Measurements from ENCODE around the gene ECI1. TPM values are rescaled to one million over a fixed set of nuclear protein-coding genes. Genes with fewer than 3 reads are reported as not detected.

Gene ECI1
- total and polyA plus RNA-seq, 2 of the 13 experiments (the other 11 are each of a cell fraction or from before 2014, with no cell fraction given): 82.0 to 102 TPM

DNA sequence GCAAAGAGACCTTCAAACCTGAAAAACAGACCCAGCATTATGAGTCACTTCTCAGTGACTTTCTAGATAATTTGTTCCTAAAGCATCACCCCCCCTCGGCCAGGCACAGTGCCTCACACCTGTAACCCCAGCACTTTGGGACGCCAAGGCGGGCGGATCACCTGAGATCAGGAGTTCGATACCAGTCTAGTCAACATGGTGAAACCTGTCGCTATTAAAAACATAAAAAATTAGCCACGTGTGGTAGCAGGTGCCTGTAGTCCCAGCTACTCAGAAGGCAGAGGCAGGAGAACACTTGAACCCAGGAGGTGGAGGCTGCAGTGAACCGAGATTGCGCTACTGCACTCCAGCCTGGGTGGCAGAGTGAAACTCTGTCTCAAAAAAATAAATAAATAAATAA is 40.8 kb upstream of the ECI1 start (continued):
- TF ChIP-seq, protein P1, sequence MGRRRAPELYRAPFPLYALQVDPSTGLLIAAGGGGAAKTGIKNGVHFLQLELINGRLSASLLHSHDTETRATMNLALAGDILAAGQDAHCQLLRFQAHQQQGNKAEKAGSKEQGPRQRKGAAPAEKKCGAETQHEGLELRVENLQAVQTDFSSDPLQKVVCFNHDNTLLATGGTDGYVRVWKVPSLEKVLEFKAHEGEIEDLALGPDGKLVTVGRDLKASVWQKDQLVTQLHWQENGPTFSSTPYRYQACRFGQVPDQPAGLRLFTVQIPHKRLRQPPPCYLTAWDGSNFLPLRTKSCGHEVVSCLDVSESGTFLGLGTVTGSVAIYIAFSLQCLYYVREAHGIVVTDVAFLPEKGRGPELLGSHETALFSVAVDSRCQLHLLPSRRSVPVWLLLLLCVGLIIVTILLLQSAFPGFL (CRISPR knock-in tag; IDR thresholded peaks at IDR 0.05): no peak
- TF ChIP-seq, protein P2, sequence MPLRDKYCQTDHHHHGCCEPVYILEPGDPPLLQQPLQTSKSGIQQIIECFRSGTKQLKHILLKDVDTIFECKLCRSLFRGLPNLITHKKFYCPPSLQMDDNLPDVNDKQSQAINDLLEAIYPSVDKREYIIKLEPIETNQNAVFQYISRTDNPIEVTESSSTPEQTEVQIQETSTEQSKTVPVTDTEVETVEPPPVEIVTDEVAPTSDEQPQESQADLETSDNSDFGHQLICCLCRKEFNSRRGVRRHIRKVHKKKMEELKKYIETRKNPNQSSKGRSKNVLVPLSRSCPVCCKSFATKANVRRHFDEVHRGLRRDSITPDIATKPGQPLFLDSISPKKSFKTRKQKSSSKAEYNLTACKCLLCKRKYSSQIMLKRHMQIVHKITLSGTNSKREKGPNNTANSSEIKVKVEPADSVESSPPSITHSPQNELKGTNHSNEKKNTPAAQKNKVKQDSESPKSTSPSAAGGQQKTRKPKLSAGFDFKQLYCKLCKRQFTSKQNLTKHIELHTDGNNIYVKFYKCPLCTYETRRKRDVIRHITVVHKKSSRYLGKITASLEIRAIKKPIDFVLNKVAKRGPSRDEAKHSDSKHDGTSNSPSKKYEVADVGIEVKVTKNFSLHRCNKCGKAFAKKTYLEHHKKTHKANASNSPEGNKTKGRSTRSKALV (CRISPR knock-in tag; IDR thresholded peaks at IDR 0.05): no peak
- TF ChIP-seq STAT5B (CRISPR knock-in tag; IDR thresholded peaks at IDR 0.05) (no peak), TEAD3 (CRISPR knock-in tag; optimal IDR thresholded peaks at IDR 0.05; ENCODE audit: borderline replicate concordance) (no peak), NFKBIZ (CRISPR knock-in tag; IDR thresholded peaks at IDR 0.05) (no peak)
- TF ChIP-seq, protein P3, sequence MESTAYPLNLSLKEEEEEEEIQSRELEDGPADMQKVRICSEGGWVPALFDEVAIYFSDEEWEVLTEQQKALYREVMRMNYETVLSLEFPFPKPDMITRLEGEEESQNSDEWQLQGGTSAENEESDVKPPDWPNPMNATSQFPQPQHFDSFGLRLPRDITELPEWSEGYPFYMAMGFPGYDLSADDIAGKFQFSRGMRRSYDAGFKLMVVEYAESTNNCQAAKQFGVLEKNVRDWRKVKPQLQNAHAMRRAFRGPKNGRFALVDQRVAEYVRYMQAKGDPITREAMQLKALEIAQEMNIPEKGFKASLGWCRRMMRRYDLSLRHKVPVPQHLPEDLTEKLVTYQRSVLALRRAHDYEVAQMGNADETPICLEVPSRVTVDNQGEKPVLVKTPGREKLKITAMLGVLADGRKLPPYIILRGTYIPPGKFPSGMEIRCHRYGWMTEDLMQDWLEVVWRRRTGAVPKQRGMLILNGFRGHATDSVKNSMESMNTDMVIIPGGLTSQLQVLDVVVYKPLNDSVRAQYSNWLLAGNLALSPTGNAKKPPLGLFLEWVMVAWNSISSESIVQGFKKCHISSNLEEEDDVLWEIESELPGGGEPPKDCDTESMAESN (CRISPR knock-in tag; conservative IDR thresholded peaks at IDR 0.05): no peak

DNA sequence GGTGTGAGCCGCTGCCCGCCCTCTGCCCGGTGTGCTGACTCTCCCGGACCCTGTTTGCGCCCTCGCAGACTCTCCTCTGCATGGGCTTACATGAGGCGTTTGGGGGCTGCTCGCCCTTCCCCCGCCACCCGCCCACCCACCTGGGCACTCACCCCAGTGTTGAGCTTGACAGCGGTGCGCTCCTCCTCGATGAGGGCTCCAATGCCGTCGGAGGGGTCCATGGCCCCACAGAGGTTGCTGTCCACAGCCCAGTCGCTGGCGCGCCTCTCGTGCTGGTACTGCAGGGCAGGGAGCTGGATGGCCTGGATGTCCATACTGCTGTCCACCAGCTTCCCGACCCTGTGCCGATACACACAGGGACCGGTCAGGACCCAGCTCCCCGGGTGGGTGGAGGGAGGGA is 37.9 kb upstream of the ECI1 start:
- H3K9ac ChIP-seq (ENCODE audit: insufficient read depth, low read depth, low read length): no peak overlapping the region
- H3K79me2 ChIP-seq (ENCODE audit: insufficient read depth, low read length): no peaks in the 10 kb centered on the region
- FAIRE-seq (no peak), DNase-seq (ENCODE audit: low spot score) (no peak), ATAC-seq (no peak)
- H3K4me1 ChIP-seq (ENCODE audit: insufficient read depth, low read length): no peaks in the 10 kb centered on the region
- CTCF ChIA-PET (ENCODE audit: low intra/inter-chr PET ratio, low total read pairs): no interaction called here
- H3K27ac ChIP-seq (ENCODE audit: extremely low read length, insufficient read depth, low read length): no peak overlapping the region
- BruUV-seq (replicated peaks): no TSS peak
- no peak overlapping the region for H3K4me2 ChIP-seq (ENCODE audit: low read depth, low read length)
- no peak overlapping the region for H3K4me3 ChIP-seq (replicated peaks in 1 of 3; ENCODE audit: insufficient read depth in 1 of 3, low read depth in 2 of 3, low read length in 3 of 3)
- peaks cover 15 to 55% of the 10 kb centered on the region in 2 experiments; a peak in 4 of 5 replicates for H3K27me3 ChIP-seq (ENCODE audit: control insufficient read depth in 1 of 2, insufficient read depth in 2 of 2, low read length in 2 of 2)
- no peak for TF ChIP-seq REPIN1 (CRISPR knock-in tag; IDR thresholded peaks at IDR 0.05; ENCODE audit: borderline replicate concordance, low read depth)
- TF ChIP-seq ZNF230 (CRISPR knock-in tag; IDR thresholded peaks at IDR 0.05): no peak
- TF ChIP-seq PCBP1 (IDR thresholded peaks at IDR 0.05; ENCODE audit: borderline replicate concordance, low read depth, low read length): no peak
- H4K20me1 ChIP-seq (ENCODE audit: insufficient read depth, low read length): no peaks in the 10 kb centered on the region
- POLR2A ChIA-PET: no interaction called here
- no peaks in the 10 kb centered on the region for H3K9me3 ChIP-seq (ENCODE audit: low read length)
- H3K36me3 ChIP-seq (replicated peaks in 1 of 2; ENCODE audit: control insufficient read depth in 1 of 2, insufficient read depth in 2 of 2, low read length in 2 of 2): no peaks in the 10 kb centered on the region
- in situ Hi-C loops (cut with HindIII; ENCODE audit: extremely low pct_ligation_motif_present, low pct_unique_long_range_greater_than_20kb): no loop called here
- no peak overlapping the region for H2AFZ ChIP-seq (ENCODE audit: low read length)
- intact Hi-C loops (cut with micrococcal nuclease; ENCODE audit: unreplicated experiment): no loop called here
- 51% methylated on average over 11 of the region's 23 CpGs for WGBS (ENCODE audit: low lambda C conversion rate)

Data from HepG2 (cell line).